GM12891 (cell line): ENCODE measurements around the gene MRPL4.
"Not testable (repeated sequence)": the region's sequence is repeated elsewhere in the genome, so short reads cannot be mapped to it uniquely, and the experiment has no call there.

ENCODE experiments used
- DNase-seq: peaks from one replicate; pipeline ENCODE4 v3.0.0; 2011; ENCODE audit warnings: low spot score; ENCODE audit not compliant: insufficient read length
- FAIRE-seq: peaks from 2 replicates; lab custom pipeline; 2011; peaks lifted over from hg19 to GRCh38; lab: Jason Lieb, UNC
- PAX5 ChIP-seq: IDR thresholded peaks from 2 replicates; pipeline ENCODE4 v1.6.1; 2011; ENCODE audit warnings: low read length, moderate library complexity, mild to moderate bottlenecking; ENCODE audit not compliant: insufficient read depth, severe bottlenecking
- POLR2A ChIP-seq: IDR thresholded peaks from 2 replicates; pipeline ENCODE4 v1.6.1; 2011; ENCODE audit warnings: low read depth, low read length, control low read depth
- POLR2AphosphoS5 ChIP-seq: IDR thresholded peaks from 2 replicates; pipeline ENCODE4 v1.6.1; 2011; ENCODE audit warnings: low read depth, low read length, control low read depth
- POU2F2 ChIP-seq: IDR thresholded peaks from 2 replicates; pipeline ENCODE4 v1.6.1; 2011; ENCODE audit warnings: low read depth, mild to moderate bottlenecking, control low read depth, low read length, moderate library complexity
- SPI1 ChIP-seq: IDR thresholded peaks from 2 replicates; pipeline ENCODE4 v1.6.1; 2011; ENCODE audit warnings: low read depth, low read length, control low read depth
- TAF1 ChIP-seq: IDR thresholded peaks from 2 replicates; pipeline ENCODE4 v1.6.1; 2011; ENCODE audit warnings: low read depth, low read length, control low read depth

The MRPL4 gene

DNA sequence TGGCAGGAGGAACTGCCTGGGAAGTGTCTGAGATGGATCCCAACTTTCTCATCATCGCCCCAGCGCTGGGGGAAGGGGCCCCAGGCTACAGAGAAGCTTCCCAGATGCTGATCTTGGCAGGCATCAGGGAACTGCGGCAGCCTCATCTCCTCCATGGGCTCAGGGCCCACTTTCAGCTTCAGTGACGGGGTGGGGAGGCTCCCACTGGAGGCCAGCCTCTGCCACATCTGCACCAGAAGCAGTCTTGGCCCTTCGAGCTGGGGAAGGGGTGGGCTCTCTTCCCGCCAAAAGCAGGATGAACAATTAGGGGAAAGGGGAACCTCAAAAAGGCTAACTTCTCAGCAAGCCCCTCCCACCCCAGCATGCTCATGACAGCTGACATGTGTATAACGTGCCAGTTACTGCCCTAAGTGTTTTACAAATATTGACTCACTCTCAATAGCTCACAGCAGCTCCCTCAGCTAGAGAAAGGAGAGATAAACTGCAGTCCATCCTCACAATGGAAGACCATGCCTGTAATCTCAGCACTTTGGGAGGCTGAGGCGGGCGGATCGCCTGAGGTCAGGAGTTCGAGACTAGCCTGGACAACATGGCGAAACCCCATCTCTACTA lies 13.7 kb upstream of the MRPL4 start:
- FAIRE-seq (peak; percentile 67), DNase-seq (no peak)
- TF ChIP-seq PAX5 (no peak), TAF1 (no peak), SPI1 (no peak), POU2F2 (no peak), POLR2A (no peak), POLR2AphosphoS5 (no peak)

DNA sequence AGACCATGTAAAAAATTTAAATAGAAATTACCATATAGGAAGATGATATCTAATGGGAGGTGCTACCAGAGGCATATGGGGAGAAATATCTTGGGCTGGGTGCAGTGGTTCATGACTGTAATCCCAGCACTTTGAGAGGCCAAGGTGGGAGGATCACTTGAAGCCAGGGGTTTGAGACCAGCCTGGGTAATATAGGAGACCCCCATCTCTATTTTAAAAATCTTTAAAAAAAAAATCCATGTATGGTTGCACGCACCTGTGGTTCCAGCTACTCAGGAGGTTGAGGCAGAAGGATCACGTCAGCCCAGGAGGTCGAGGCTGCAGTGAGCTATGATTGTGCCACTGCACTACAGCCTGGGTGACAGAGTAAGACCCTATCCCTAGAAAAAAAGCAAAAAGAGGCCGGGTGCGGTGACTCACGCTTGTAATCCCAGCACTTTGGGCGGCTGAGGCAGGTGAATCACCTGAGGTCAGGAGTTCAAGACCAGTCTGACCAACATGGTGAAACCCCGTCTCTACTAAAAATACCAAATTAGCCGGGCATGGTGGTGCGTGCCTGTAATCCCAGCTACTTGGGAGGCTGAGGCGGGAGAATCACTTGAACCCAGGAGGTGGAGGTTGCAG lies 10.1 kb upstream of the MRPL4 start:
- not testable (repeated sequence) for DNase-seq, FAIRE-seq

DNA sequence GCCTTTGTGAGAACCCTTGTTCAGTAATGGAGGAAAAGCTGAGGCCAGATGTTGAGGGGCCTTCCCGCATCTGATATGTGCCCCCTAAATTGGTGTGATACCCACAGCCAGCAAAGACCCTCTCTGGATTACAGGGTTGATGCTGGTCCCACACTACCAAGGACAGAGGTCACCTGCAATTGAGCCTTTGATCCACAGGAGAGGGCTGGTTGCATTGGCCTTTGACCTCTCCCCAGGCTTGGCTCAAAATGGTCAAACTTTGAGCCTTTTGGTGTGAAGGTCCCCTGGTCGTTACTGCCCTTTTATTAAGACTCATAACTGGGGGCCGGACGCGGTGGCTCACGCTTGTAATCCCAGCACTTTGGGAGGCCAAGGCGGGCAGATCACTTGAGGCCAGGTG lies 8.4 kb upstream of the MRPL4 start:
- no peak for TF ChIP-seq SPI1
- no peak for TF ChIP-seq POU2F2
- no peak for TF ChIP-seq PAX5
- no peak for TF ChIP-seq POLR2AphosphoS5
- no peak for TF ChIP-seq POLR2A
- no peak for TF ChIP-seq TAF1
- FAIRE-seq (no peak), DNase-seq (no peak)

DNA sequence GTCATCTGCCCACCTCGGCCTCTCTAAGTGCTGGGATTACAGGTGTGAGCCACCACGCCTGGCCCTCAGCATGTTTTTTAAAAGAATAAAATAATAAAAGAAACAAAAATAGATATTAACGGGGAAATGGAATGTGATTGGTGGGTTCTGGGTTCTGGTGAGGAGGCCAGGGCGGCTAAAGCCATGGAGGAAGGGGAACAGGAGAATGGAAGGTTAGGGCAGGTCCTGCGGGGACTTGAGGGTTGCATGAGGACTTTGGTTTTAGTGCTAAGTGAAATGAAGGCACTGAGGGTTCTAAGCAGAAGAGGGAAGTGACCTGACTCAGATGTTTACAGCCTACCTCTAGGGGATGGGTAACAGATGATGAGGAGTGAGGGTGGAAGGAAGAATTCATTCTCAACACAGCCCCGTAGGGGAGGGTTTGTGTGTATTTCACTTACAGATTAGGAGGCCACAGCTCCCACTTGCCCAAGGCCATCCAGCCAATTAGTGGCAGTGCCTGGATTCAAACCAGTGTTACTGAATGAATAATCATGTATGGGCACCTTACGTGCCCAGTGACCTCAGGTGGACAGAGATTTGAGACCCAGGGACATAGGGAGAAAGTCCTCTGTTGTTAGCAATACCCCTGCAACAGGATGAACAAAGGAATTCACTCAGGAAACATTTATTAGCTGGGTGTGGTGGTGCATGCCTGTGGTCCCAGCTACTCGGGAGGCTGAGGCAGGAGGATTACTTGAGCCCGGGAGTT lies 6.7 kb upstream of the MRPL4 start:
- peak; percentile 95 for FAIRE-seq
- TF ChIP-seq SPI1: peak; percentile 88
- TF ChIP-seq POLR2AphosphoS5: no peak
- no peak for DNase-seq

DNA sequence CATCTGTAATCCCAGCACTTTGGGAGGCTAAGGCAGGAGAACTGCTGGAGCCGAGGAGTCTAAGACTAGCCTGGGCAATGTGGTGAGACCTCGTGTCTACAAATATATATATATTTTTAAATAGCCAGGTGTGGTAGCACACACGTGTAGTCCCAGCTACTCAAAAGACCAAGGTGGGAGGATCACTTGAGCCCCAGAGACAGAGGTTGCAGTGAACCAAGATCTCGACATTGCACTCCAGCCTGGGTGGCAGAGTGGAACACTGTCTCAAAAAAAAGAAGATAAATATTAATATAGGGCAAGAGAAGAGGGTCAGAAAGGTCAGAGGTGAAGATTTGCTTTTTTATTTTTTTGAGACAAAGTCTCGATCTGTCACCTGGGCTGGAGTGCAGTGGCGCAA lies 5.5 kb upstream of the MRPL4 start:
- DNase-seq (no peak), FAIRE-seq (no peak)
- TF ChIP-seq POLR2AphosphoS5: no peak
- no peak for TF ChIP-seq PAX5
- TF ChIP-seq POU2F2: no peak
- TF ChIP-seq TAF1: no peak
- no peak for TF ChIP-seq SPI1
- no peak for TF ChIP-seq POLR2A

DNA sequence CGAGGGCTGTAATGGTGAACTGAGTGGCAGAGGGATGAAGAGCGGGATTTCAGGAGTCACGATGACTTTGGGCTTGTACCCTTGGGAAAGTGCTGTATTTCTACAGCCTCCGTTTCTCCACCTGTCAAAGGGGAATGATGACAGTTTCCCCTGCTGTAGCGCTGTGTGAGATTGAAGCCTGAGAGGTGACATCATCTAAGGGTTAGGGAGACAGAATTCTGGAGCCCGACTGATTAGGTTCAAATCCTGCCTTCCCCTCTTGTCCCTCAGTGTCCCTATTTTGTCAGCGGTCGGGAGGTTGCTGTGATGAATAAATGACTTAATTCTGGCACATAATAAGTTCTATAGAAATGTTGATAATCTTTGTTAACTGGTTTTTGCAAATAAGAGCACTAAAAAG lies 693 bp downstream of the MRPL4 start:
- peak; percentile 62 for FAIRE-seq

DNA sequence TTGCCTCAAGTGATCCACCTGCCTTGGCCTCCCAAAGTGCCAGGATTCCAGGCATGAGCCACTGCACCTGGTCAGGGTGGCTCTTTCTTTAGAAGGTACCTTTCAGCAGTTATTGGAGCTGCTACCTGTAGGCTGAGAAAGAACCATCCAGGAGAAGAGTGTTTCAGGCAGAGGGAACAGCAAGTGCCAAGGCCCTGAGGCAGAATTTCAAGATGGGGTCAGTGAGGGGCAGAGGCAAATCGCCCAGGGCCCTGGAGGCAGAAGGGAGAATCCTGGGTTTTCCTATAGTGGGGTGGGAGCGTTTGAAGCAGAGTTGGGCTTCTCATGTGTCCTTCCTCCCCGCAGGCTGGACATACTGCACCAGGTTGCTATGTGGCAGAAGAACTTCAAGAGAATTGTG lies 2.2 kb downstream of the MRPL4 start:
- no peak for DNase-seq
- TF ChIP-seq SPI1 (no peak), PAX5 (no peak), POLR2A (no peak), POLR2AphosphoS5 (no peak), TAF1 (no peak), POU2F2 (no peak)
- no peak for FAIRE-seq

More for the DNA sequence above, 693 bp downstream of the MRPL4 start:
- no peak for DNase-seq
- TF ChIP-seq POU2F2: no peak

DNA sequence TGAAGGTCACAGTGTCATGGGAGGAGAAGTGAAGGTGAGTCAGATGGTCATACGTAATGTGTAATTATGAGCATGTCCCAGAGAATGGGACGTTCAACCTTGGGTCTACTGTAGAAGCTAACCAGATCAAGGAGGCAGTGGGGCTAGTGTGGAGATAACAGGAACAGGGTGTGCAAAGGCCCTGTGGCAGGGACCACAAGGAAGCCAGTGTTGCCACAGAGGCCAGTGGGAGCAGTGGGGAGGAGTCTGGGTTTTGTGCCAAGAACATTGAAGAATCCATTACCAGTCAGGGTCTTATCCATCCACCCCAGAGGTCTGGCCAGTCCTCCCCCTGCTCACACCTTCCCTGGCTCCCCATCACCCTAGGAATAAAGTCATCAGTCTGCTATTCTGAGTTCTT lies 3.3 kb downstream of the MRPL4 start:
- no peak for FAIRE-seq

DNA sequence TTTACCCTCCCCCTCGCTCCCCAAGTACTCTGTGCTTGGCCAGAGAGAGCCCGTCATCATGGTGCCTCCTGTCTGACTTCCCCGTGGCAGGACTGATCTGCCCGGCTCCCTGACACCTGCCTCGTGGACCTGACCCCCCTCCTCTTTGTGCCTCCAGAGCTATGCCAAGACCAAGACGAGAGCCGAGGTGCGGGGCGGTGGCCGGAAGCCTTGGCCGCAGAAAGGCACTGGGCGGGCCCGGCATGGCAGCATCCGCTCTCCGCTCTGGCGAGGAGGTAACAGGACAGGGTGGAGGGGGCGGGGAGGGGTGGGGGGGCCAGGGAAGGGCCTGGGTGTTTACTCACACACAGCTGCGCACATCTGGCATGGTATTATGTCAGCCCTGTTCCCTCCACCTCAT lies 4.5 kb downstream of the MRPL4 start:
- FAIRE-seq (no peak), DNase-seq (no peak)
- no peak for TF ChIP-seq TAF1
- no peak for TF ChIP-seq POU2F2
- no peak for TF ChIP-seq POLR2AphosphoS5
- no peak for TF ChIP-seq POLR2A
- TF ChIP-seq SPI1: no peak
- no peak for TF ChIP-seq PAX5

More for the DNA sequence above, 3.3 kb downstream of the MRPL4 start:
- TF ChIP-seq POLR2AphosphoS5 (no peak), SPI1 (no peak), POU2F2 (no peak), TAF1 (no peak), POLR2A (no peak; the same call in 1 of the 2 replicates), PAX5 (no peak)
- no peak for DNase-seq

DNA sequence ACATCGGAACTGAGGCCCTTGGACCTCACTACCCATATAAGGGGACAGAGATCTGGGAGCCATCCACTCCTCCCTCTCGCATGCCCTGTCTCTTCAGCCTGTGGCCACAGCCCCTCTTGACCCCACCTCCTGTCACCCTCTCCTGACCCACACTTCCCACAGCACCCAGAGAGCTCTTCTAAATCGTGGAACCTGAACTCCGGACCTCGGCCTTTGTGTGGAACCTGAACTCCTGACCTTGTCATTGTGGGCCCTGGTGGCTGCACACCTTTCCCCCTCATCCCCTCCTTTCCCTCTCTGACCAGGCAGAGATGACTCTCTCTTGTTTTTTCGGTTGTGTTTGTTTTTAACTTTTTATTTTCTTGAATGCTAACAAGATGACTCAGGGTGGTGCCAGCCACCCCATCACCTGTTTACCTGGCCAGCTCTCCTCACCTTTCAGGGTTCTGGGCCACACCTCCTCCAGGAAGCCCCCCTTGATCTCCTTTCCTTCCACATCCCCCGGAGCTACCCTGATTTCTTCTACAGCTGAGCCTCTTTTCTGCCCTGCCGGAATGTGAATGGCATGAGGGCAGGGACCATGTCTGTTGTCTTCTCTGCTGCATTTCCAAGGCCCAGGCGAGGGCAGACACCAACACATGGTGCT lies 5.1 kb downstream of the MRPL4 start:
- no peak for DNase-seq
- TF ChIP-seq POLR2AphosphoS5: no peak
- TF ChIP-seq PAX5: no peak
- no peak for TF ChIP-seq POU2F2
- TF ChIP-seq POLR2A: no peak
- no peak for TF ChIP-seq SPI1
- TF ChIP-seq TAF1: no peak
- no peak for FAIRE-seq
